Central memory CD8-positive, alpha-beta T cell (primary cell): ENCODE results near the gene DNAH9.
"Not testable (repeated sequence)": the region's sequence is repeated elsewhere in the genome, so short reads cannot be mapped to it uniquely, and the experiment has no call there.

ENCODE experiments used
- ATAC-seq: fragments of 150-1000 bp; cut with Tn5 transposase; replicated peaks from 2 replicates; pipeline ENCODE4 v1.10.0; 2022; ENCODE audit warnings: mild to moderate bottlenecking, moderate FRiP score, moderate number of reproducible peaks; ENCODE audit not compliant: poor library complexity, severe bottlenecking; ENCODE audit errors: extremely low read depth
- DNase-seq, 2 donors: peaks; one replicate each; pipeline ENCODE4 v3.0.0; 2021; ENCODE audit warnings: low spot score in 2 of 2
- H3K27ac Mint-ChIP-seq: one replicate; pipeline ENCODE4 v1.8.0; 2022; ENCODE audit warnings: low read depth, mild to moderate bottlenecking, moderate library complexity, mixed read lengths
- H3K27me3 Mint-ChIP-seq: one replicate; pipeline ENCODE4 v1.8.0; 2022; ENCODE audit warnings: mixed read lengths
- H3K36me3 Mint-ChIP-seq: one replicate; pipeline ENCODE4 v1.8.0; 2022; ENCODE audit warnings: mild to moderate bottlenecking, moderate library complexity, mixed read lengths; ENCODE audit not compliant: insufficient read depth
- H3K4me1 Mint-ChIP-seq: one replicate; pipeline ENCODE4 v1.8.0; 2022; ENCODE audit warnings: mixed read lengths
- H3K4me3 Mint-ChIP-seq: one replicate; pipeline ENCODE4 v1.8.0; 2022; ENCODE audit warnings: mild to moderate bottlenecking, moderate library complexity, mixed read lengths
- H3K9me3 Mint-ChIP-seq: one replicate; pipeline ENCODE4 v1.8.0; 2022; ENCODE audit warnings: mixed read lengths

Gene DNAH9

GRCh38 chr17:11924076-11924475 is 325.8 kb downstream of the DNAH9 start:
- no peak overlapping the region for H3K27ac Mint-ChIP-seq
- H3K4me1 Mint-ChIP-seq = no peaks in the 10 kb centered on the region
- H3K36me3 Mint-ChIP-seq = no peaks in the 10 kb centered on the region
- peaks cover 32% of the 10 kb centered on the region for H3K27me3 Mint-ChIP-seq
- no peaks in the 10 kb centered on the region for H3K9me3 Mint-ChIP-seq
- DNase-seq (no peak), ATAC-seq (no peak)
- no peak overlapping the region for H3K4me3 Mint-ChIP-seq

GRCh38 chr17:11925262-11926021 is 327.2 kb downstream of the DNAH9 start:
- Mint-ChIP-seq H3K4me3 (no peak overlapping the region), H3K4me1 (no peaks in the 10 kb centered on the region), H3K27ac (no peak overlapping the region), H3K9me3 (no peaks in the 10 kb centered on the region), H3K36me3 (no peaks in the 10 kb centered on the region), H3K27me3 (peaks cover 23% of the 10 kb centered on the region)
- no peak for DNase-seq
- no peak for ATAC-seq

- H3K36me3 Mint-ChIP-seq = no peaks in the 10 kb centered on the region
These were observed 330.2 kb downstream of the DNAH9 start for GRCh38 chr17:11928436-11928835.

GRCh38 chr17:11932337-11932898 is 334.1 kb downstream of the DNAH9 start:
- no peak overlapping the region for H3K27ac Mint-ChIP-seq
- no peak for DNase-seq
- peaks cover 18% of the 10 kb centered on the region for H3K27me3 Mint-ChIP-seq
- no peak for ATAC-seq
- H3K4me1 Mint-ChIP-seq = no peaks in the 10 kb centered on the region
- H3K36me3 Mint-ChIP-seq = no peaks in the 10 kb centered on the region
- no peaks in the 10 kb centered on the region for H3K9me3 Mint-ChIP-seq
- no peak overlapping the region for H3K4me3 Mint-ChIP-seq

More at GRCh38 chr17:11928436-11928835, 330.2 kb downstream of the DNAH9 start:
- ATAC-seq (no peak), DNase-seq (no peak)
- Mint-ChIP-seq H3K4me1 (no peaks in the 10 kb centered on the region), H3K27ac (no peak overlapping the region), H3K4me3 (no peak overlapping the region), H3K27me3 (peaks cover 23% of the 10 kb centered on the region), H3K9me3 (no peaks in the 10 kb centered on the region)

GRCh38 chr17:11935734-11936406 is 337.6 kb downstream of the DNAH9 start:
- Mint-ChIP-seq H3K4me3 (no peak overlapping the region), H3K9me3 (no peaks in the 10 kb centered on the region), H3K36me3 (no peaks in the 10 kb centered on the region), H3K27me3 (peaks cover 24% of the 10 kb centered on the region), H3K4me1 (no peaks in the 10 kb centered on the region), H3K27ac (no peak overlapping the region)
- no peak for ATAC-seq
- DNase-seq = no peak

- DNase-seq = no peak
- no peak overlapping the region for H3K27ac Mint-ChIP-seq
- H3K4me3 Mint-ChIP-seq = no peak overlapping the region
- no peak for ATAC-seq
- H3K4me1 Mint-ChIP-seq = no peaks in the 10 kb centered on the region
- H3K9me3 Mint-ChIP-seq = no peaks in the 10 kb centered on the region
- H3K36me3 Mint-ChIP-seq = no peaks in the 10 kb centered on the region
- H3K27me3 Mint-ChIP-seq = peaks cover 32% of the 10 kb centered on the region
These were observed 342.6 kb downstream of the DNAH9 start for GRCh38 chr17:11940904-11941303.

GRCh38 chr17:11943086-11943485 is 344.8 kb downstream of the DNAH9 start:
- not testable (repeated sequence) for H3K9me3 Mint-ChIP-seq, H3K27ac Mint-ChIP-seq, DNase-seq, ATAC-seq, H3K36me3 Mint-ChIP-seq, H3K4me3 Mint-ChIP-seq, H3K4me1 Mint-ChIP-seq
- peaks cover 11% of the 10 kb centered on the region for H3K27me3 Mint-ChIP-seq

GRCh38 chr17:11943759-11944347 is 345.6 kb downstream of the DNAH9 start:
- Mint-ChIP-seq H3K27me3 (peaks cover 11% of the 10 kb centered on the region), H3K27ac (no peak overlapping the region), H3K4me3 (no peak overlapping the region), H3K36me3 (no peaks in the 10 kb centered on the region), H3K4me1 (no peaks in the 10 kb centered on the region), H3K9me3 (no peaks in the 10 kb centered on the region)
- no peak for ATAC-seq
- DNase-seq = no peak

- Mint-ChIP-seq H3K27ac (no peak overlapping the region), H3K9me3 (no peaks in the 10 kb centered on the region), H3K4me1 (no peaks in the 10 kb centered on the region), H3K27me3 (peaks cover 11% of the 10 kb centered on the region), H3K4me3 (no peak overlapping the region), H3K36me3 (no peaks in the 10 kb centered on the region)
- ATAC-seq (no peak), DNase-seq (no peak)
These were observed 346.3 kb downstream of the DNAH9 start for GRCh38 chr17:11944587-11944986.

- Mint-ChIP-seq H3K9me3 (no peaks in the 10 kb centered on the region), H3K27me3 (peaks cover 9% of the 10 kb centered on the region), H3K4me3 (no peak overlapping the region), H3K4me1 (no peaks in the 10 kb centered on the region), H3K27ac (no peak overlapping the region), H3K36me3 (no peaks in the 10 kb centered on the region)
- ATAC-seq (no peak), DNase-seq (no peak)
These were observed 350.5 kb downstream of the DNAH9 start for GRCh38 chr17:11948789-11949188.

GRCh38 chr17:11949571-11949970 is 351.3 kb downstream of the DNAH9 start:
- not testable (repeated sequence) for H3K27ac Mint-ChIP-seq, H3K4me3 Mint-ChIP-seq

GRCh38 chr17:11950771-11951519 is 352.7 kb downstream of the DNAH9 start:
- DNase-seq (no peak), ATAC-seq (no peak)
- Mint-ChIP-seq H3K4me1 (no peaks in the 10 kb centered on the region), H3K27ac (no peak overlapping the region), H3K36me3 (no peaks in the 10 kb centered on the region), H3K9me3 (no peaks in the 10 kb centered on the region), H3K4me3 (no peak overlapping the region), H3K27me3 (no peaks in the 10 kb centered on the region)

More at GRCh38 chr17:11949571-11949970, 351.3 kb downstream of the DNAH9 start:
- H3K27me3 Mint-ChIP-seq, DNase-seq, H3K9me3 Mint-ChIP-seq, H3K36me3 Mint-ChIP-seq, ATAC-seq, H3K4me1 Mint-ChIP-seq: not testable (repeated sequence)
